MM.1S (cell line): ENCODE data around the gene COX4I1.

Source experiments
- EZH2 ChIP-seq: fragments of 300-600 bp; sonication (generic); optimal IDR thresholded peaks from 2 replicates; pipeline ENCODE3; 2017; ENCODE audit warnings: low read depth, mild to moderate bottlenecking, antibody characterized with exemption, low read length, mixed read lengths
- EZH2phosphoT487 ChIP-seq: fragments of 300-600 bp; sonication (generic); IDR thresholded peaks from 2 replicates; pipeline ENCODE4 v1.6.1; 2018; ENCODE audit warnings: antibody characterized with exemption, low read length
- TF ChIP-seq, protein P1 (sequence below): fragments of 300-600 bp; sonication (generic); IDR thresholded peaks from 2 replicates; pipeline ENCODE4 v1.5.1; 2016; ENCODE audit warnings: antibody characterized with exemption, low read length, mixed read lengths

DNA sequence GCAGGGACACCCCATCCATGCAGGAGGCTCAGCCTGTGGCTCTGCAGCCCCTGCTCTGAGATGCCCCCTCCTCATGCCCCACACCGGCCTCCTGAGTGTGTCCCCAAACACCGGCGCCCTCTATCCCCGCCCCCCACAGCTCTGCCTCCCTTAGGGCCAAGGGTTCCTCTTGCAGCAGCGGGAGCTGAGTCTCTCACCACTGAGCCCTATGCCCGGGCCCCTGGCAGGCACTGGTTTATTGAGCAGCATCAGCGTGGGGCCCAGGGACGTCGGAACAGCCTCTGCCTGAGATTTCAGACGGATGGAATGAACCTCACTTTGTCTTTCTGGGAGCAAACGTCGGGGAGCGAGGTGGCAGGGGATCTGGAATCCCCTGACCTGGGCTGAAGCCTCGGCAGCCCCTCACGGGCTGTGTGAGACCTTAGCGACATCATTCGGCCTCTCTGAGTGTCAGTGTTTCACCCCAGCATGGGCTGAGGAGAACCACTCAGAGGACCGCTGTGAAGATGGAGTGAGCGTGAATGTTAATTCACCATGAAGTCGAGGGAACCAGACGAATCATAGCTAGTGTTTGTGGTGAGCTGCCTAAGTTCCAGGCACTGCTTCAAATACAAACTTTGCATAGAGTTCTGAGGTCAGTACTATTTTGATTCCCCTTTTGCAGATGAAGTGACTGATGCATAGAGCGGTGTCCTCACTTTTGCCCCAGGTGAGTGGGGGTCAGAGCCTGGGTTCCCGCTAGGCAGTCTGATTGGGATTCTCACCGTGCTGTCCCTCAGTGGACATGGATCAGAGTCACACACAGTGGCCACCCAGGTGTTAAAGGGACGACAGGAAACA, 43.3 kb upstream of the COX4I1 start:
- TF ChIP-seq EZH2: no peak
- TF ChIP-seq, protein P1, sequence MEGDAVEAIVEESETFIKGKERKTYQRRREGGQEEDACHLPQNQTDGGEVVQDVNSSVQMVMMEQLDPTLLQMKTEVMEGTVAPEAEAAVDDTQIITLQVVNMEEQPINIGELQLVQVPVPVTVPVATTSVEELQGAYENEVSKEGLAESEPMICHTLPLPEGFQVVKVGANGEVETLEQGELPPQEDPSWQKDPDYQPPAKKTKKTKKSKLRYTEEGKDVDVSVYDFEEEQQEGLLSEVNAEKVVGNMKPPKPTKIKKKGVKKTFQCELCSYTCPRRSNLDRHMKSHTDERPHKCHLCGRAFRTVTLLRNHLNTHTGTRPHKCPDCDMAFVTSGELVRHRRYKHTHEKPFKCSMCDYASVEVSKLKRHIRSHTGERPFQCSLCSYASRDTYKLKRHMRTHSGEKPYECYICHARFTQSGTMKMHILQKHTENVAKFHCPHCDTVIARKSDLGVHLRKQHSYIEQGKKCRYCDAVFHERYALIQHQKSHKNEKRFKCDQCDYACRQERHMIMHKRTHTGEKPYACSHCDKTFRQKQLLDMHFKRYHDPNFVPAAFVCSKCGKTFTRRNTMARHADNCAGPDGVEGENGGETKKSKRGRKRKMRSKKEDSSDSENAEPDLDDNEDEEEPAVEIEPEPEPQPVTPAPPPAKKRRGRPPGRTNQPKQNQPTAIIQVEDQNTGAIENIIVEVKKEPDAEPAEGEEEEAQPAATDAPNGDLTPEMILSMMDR: no peak
- no peak for TF ChIP-seq EZH2phosphoT487
